NOMO-1 treated with DMSO at 0.1 percent for 48 hours (cell line): Measurements from ENCODE around the gene ZNF576.
"Not testable (repeated sequence)": the region's sequence is repeated elsewhere in the genome, so short reads cannot be mapped to it uniquely, and the experiment has no call there.

Source experiments
- DNase-seq: peaks from one replicate; lab custom pipeline; 2025; ENCODE audit not compliant: unreplicated experiment; lab: John Stamatoyannopoulos, UW

ZNF576 gene

GRCh38 chr19:43623889-43624670 is 27.7 kb downstream of the ZNF576 start:
- DNase-seq, result no peak

GRCh38 chr19:43624933-43625332 is 28.5 kb downstream of the ZNF576 start:
- no peak for DNase-seq

- no peak for DNase-seq
Observed at GRCh38 chr19:43625918-43626579, 29.7 kb downstream of the ZNF576 start.

GRCh38 chr19:43626838-43627237 is 30.4 kb downstream of the ZNF576 start:
- DNase-seq, result no peak

- DNase-seq, result no peak
Observed at GRCh38 chr19:43628646-43629326, 32.4 kb downstream of the ZNF576 start.

- DNase-seq, result no peak
Observed at GRCh38 chr19:43631491-43631890, 35.1 kb downstream of the ZNF576 start.

GRCh38 chr19:43633520-43633919 is 37.1 kb downstream of the ZNF576 start:
- DNase-seq, result no peak

GRCh38 chr19:43634068-43634467 is 37.7 kb downstream of the ZNF576 start:
- DNase-seq, result no peak

- no peak for DNase-seq
Observed at GRCh38 chr19:43634506-43634871, 38.1 kb downstream of the ZNF576 start.

GRCh38 chr19:43634872-43635560 is 38.6 kb downstream of the ZNF576 start:
- DNase-seq, result no peak

- DNase-seq, result not testable (repeated sequence)
Observed at GRCh38 chr19:43635561-43635940, 39.2 kb downstream of the ZNF576 start.

- DNase-seq, result no peak
Observed at GRCh38 chr19:43636121-43636683, 39.8 kb downstream of the ZNF576 start.

GRCh38 chr19:43638214-43638994 is 42.0 kb downstream of the ZNF576 start:
- no peak for DNase-seq

GRCh38 chr19:43638995-43639518 is 42.7 kb downstream of the ZNF576 start:
- no peak for DNase-seq

GRCh38 chr19:43639519-43640423 is 43.4 kb downstream of the ZNF576 start, which contains the start of gene CADM4:
CADM4 (minus strand) TSS chr19:43639850; CDS start chr19:43639790, 60 bp downstream.
- no peak for DNase-seq

GRCh38 chr19:43640424-43640757 is 44.0 kb downstream of the ZNF576 start:
- DNase-seq, result no peak

- no peak for DNase-seq
Observed at GRCh38 chr19:43641333-43641732, 44.9 kb downstream of the ZNF576 start.

- DNase-seq, result no peak
Observed at GRCh38 chr19:43642531-43642930, 46.1 kb downstream of the ZNF576 start.

GRCh38 chr19:43643326-43643725 is 46.9 kb downstream of the ZNF576 start:
- DNase-seq, result no peak
